ENCODE measurements around the gene COL21A1.

Gene COL21A1

GRCh38 chr6:56280126-56280525 lies 32.7 kb upstream of the COL21A1 start:
- Histone ChIP-seq H3K4me1 (ENCODE audit: control insufficient read depth, insufficient read depth, low read length) (no peaks in the 10 kb centered on the region), H3K36me3 (ENCODE audit: control insufficient read depth in 2 of 2, insufficient read depth in 1 of 2, low read length in 2 of 2) (no peaks in the 10 kb centered on the region), H3K9me3 (ENCODE audit: control insufficient read depth, insufficient read depth, low read depth, low read length) (no peaks in the 10 kb centered on the region), H3K27ac (ENCODE audit: extremely low read depth, low read depth, low read length) (no peak overlapping the region), H3K4me3 (ENCODE audit: low read depth, low read length) (no peak overlapping the region)
- POLR2A ChIA-PET = no interaction called here
- CTCF ChIA-PET = interaction anchor here (2.2 kb wide), 1 partner anchor 12 kb away, joined by 15 read pairs; no protein-coding TSS in a partner anchor
- TF ChIP-seq ZNF792 (tag by site-specific recombination; IDR thresholded peaks at IDR 0.05) (no peak), ZNF341 (tag by site-specific recombination; IDR thresholded peaks at IDR 0.05; ENCODE audit: low read depth) (no peak), ZNF335 (tag by site-specific recombination; conservative IDR thresholded peaks at IDR 0.05) (no peak), FEZF1 (tag by site-specific recombination; IDR thresholded peaks at IDR 0.05) (no peak), ZNF221 (tag by site-specific recombination; IDR thresholded peaks at IDR 0.05; ENCODE audit: borderline replicate concordance) (no peak), ZNF791 (tag by site-specific recombination; IDR thresholded peaks at IDR 0.05) (no peak), ZNF701 (tag by site-specific recombination; IDR thresholded peaks at IDR 0.05) (no peak), ZNF548 (tag by site-specific recombination; IDR thresholded peaks at IDR 0.05) (no peak), ZNF37A (tag by site-specific recombination; IDR thresholded peaks at IDR 0.05) (no peak), ZNF623 (tag by site-specific recombination; IDR thresholded peaks at IDR 0.05) (no peak), ZNF843 (tag by site-specific recombination; IDR thresholded peaks at IDR 0.05) (no peak), WT1 (tag by site-specific recombination; IDR thresholded peaks at IDR 0.05) (no peak), ZNF391 (tag by site-specific recombination; IDR thresholded peaks at IDR 0.05; ENCODE audit: borderline replicate concordance, low read depth) (no peak), ZNF248 (tag by site-specific recombination; IDR thresholded peaks at IDR 0.05) (no peak), REPIN1 (tag by site-specific recombination; IDR thresholded peaks at IDR 0.05; ENCODE audit: low read depth) (no peak), ZNF561 (tag by site-specific recombination; IDR thresholded peaks at IDR 0.05; ENCODE audit: borderline replicate concordance) (no peak)
- TF ChIP-seq, protein P1, sequence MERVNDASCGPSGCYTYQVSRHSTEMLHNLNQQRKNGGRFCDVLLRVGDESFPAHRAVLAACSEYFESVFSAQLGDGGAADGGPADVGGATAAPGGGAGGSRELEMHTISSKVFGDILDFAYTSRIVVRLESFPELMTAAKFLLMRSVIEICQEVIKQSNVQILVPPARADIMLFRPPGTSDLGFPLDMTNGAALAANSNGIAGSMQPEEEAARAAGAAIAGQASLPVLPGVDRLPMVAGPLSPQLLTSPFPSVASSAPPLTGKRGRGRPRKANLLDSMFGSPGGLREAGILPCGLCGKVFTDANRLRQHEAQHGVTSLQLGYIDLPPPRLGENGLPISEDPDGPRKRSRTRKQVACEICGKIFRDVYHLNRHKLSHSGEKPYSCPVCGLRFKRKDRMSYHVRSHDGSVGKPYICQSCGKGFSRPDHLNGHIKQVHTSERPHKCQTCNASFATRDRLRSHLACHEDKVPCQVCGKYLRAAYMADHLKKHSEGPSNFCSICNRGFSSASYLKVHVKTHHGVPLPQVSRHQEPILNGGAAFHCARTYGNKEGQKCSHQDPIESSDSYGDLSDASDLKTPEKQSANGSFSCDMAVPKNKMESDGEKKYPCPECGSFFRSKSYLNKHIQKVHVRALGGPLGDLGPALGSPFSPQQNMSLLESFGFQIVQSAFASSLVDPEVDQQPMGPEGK (tag by site-specific recombination; IDR thresholded peaks at IDR 0.05) = no peak

GRCh38 chr6:56279331-56280080 lies 32.1 kb upstream of the COL21A1 start:
- H3K36me3 ChIP-seq (ENCODE audit: control insufficient read depth in 2 of 2, insufficient read depth in 1 of 2, low read length in 2 of 2) = no peaks in the 10 kb centered on the region
- TF ChIP-seq, protein P2, sequence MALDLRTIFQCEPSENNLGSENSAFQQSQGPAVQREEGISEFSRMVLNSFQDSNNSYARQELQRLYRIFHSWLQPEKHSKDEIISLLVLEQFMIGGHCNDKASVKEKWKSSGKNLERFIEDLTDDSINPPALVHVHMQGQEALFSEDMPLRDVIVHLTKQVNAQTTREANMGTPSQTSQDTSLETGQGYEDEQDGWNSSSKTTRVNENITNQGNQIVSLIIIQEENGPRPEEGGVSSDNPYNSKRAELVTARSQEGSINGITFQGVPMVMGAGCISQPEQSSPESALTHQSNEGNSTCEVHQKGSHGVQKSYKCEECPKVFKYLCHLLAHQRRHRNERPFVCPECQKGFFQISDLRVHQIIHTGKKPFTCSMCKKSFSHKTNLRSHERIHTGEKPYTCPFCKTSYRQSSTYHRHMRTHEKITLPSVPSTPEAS (tag by site-specific recombination; IDR thresholded peaks at IDR 0.05) = no peak
- TF ChIP-seq, protein P3, sequence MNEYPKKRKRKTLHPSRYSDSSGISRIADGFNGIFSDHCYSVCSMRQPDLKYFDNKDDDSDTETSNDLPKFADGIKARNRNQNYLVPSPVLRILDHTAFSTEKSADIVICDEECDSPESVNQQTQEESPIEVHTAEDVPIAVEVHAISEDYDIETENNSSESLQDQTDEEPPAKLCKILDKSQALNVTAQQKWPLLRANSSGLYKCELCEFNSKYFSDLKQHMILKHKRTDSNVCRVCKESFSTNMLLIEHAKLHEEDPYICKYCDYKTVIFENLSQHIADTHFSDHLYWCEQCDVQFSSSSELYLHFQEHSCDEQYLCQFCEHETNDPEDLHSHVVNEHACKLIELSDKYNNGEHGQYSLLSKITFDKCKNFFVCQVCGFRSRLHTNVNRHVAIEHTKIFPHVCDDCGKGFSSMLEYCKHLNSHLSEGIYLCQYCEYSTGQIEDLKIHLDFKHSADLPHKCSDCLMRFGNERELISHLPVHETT (tag by site-specific recombination; IDR thresholded peaks at IDR 0.05) = no peak
- no peak overlapping the region for H3K27ac ChIP-seq (ENCODE audit: extremely low read depth, low read depth, low read length)
- no peaks in the 10 kb centered on the region for H3K9me3 ChIP-seq (ENCODE audit: control insufficient read depth, insufficient read depth, low read depth, low read length)
- H3K4me1 ChIP-seq (ENCODE audit: control insufficient read depth, insufficient read depth, low read length) = no peaks in the 10 kb centered on the region
- no peak overlapping the region for H3K4me3 ChIP-seq (ENCODE audit: low read depth, low read length)
- ChIA-PET POLR2A (no interaction called here), CTCF (interaction anchor here (1.0 to 2.2 kb wide), 2 partner anchors 10 to 12 kb away, joined by 3 to 15 read pairs; no protein-coding TSS in a partner anchor)

Measured in HEK293 (cell line).